Upper lobe of left lung (tissue), 6 donors: ENCODE results near the gene MYPOP. TPM values are rescaled to one million over a fixed set of nuclear protein-coding genes. Genes with fewer than 3 reads are reported as not detected.

Experiments used
- total RNA-seq, 6 donors: library from RNA; depleted of rRNA in 4 of 6; stranded (reverse); fragments of >200 nt in 4 of 6; gene quantifications; one replicate each; pipeline versions ENCODE4 v1.1.0 to v1.2.1, GENCODE V29; 2016 to 2021
- donor health status: DM: no; HTN: no; CAD: no; lungs with moderate emphysema.
- donor health status: DM: no; HTN: yes; CAD: no; lungs with severe emphysema.

MYPOP gene
- total RNA-seq, 6 donors from 2014 or later = 2.3 to 13.6 (median 9.2) TPM

Other genes with a start within 250 kb of the MYPOP start
- 10 to 100 TPM in 1 of 6 donors, 1 to 10 TPM in 5; 2.9 to 17.8 (median 6.0) TPM for gene GIPR, start 234.4 kb downstream of the MYPOP start, total RNA-seq
- 100 to 1,000 TPM in 5 of 6 donors, 10 to 100 TPM in 1; 58.7 to 261 (median 161) TPM for gene SNRPD2, start 210.7 kb downstream of the MYPOP start, total RNA-seq
- gene QPCTL, start 209.9 kb downstream of the MYPOP start, total RNA-seq = 10 to 100 TPM in 3 of 6 donors, 1 to 10 TPM in 3; 7.1 to 18.3 (median 10.1) TPM
- 10 to 100 TPM; 12.0 to 21.1 (median 20.6) TPM for gene FBXO46, start 171.7 kb downstream of the MYPOP start, total RNA-seq
- not detected for gene MEIOSIN, start 169.2 kb downstream of the MYPOP start, total RNA-seq
- gene SIX5, start 133.4 kb downstream of the MYPOP start, total RNA-seq = 10 to 100 TPM in 4 of 6 donors, 1 to 10 TPM in 2; 6.2 to 36.7 (median 17.8) TPM
- gene DMPK, start 120.1 kb downstream of the MYPOP start, total RNA-seq = 100 to 1,000 TPM in 1 of 6 donors, 10 to 100 TPM in 5; 24.2 to 192 (median 43.8) TPM
- 100 to 1,000 TPM in 1 of 6 donors, 10 to 100 TPM in 5; 29.4 to 109 (median 57.4) TPM for gene DMWD, start 109.8 kb downstream of the MYPOP start, total RNA-seq
- gene RSPH6A, start 87.3 kb downstream of the MYPOP start, total RNA-seq = 1 to 10 TPM in 1 of 6 donors, under 1 TPM in 3, not detected in 2; 0.15 to 5.2 (median 0.32) TPM
- 100 to 1,000 TPM in 2 of 6 donors, 10 to 100 TPM in 4; 35.0 to 345 (median 76.0) TPM for gene SYMPK, start 39.5 kb downstream of the MYPOP start, total RNA-seq
- gene FOXA3, start 38.3 kb downstream of the MYPOP start, total RNA-seq = 1 to 10 TPM in 1 of 6 donors, under 1 TPM in 2, not detected in 3; 0.46 to 1.2 (median 0.46) TPM
- 10 to 100 TPM; 23.2 to 36.5 (median 30.5) TPM for gene IRF2BP1, start 16.5 kb downstream of the MYPOP start, total RNA-seq
- not detected for gene NANOS2, start 12.2 kb upstream of the MYPOP start, total RNA-seq
- gene NOVA2, start 71.3 kb upstream of the MYPOP start, total RNA-seq = 10 to 100 TPM in 4 of 6 donors, 1 to 10 TPM in 2; 4.7 to 19.0 (median 13.9) TPM
- 10 to 100 TPM in 5 of 6 donors, 1 to 10 TPM in 1; 5.9 to 28.3 (median 20.3) TPM for gene CCDC61, start 92.9 kb upstream of the MYPOP start, total RNA-seq
- gene PGLYRP1, start 120.4 kb upstream of the MYPOP start, total RNA-seq = 1 to 10 TPM in 4 of 6 donors, not detected in 2; 2.1 to 4.3 (median 3.3) TPM
- gene IGFL4, start 138.4 kb upstream of the MYPOP start, total RNA-seq = not detected
- not detected for gene IGFL3, start 222.1 kb upstream of the MYPOP start, total RNA-seq
- under 1 TPM in 1 of 6 donors, not detected in 5; 0.51 TPM for gene IGFL2, start 245.6 kb upstream of the MYPOP start, total RNA-seq